Brain microvascular endothelial cell (primary cell): Measurements from ENCODE around the gene HS3ST1.

Experiments used
- DNase-seq: peaks from one replicate; pipeline ENCODE4 v3.0.0-alpha.2; 2020
- H3K27ac ChIP-seq: fragments of 250-450 bp; sonication (Bioruptor Pico); 2 replicates; pipeline ENCODE4 v1.5.1; 2020; ENCODE audit warnings: mild to moderate bottlenecking, moderate library complexity
- H3K27me3 ChIP-seq: fragments of 250-450 bp; sonication (Bioruptor Pico); replicated peaks from 2 replicates; pipeline ENCODE4 v1.5.1; 2020; ENCODE audit warnings: mild to moderate bottlenecking
- H3K36me3 ChIP-seq: fragments of 250-450 bp; sonication (Bioruptor Pico); replicated peaks from 2 replicates; pipeline ENCODE4 v1.5.1; 2020; ENCODE audit warnings: mild to moderate bottlenecking
- H3K4me3 ChIP-seq: 2 replicates; pipeline ENCODE4 v1.5.1; 2011; ENCODE audit warnings: low read depth, mild to moderate bottlenecking, control low read depth, low read length, moderate library complexity
- in situ Hi-C: cut with HindIII; loops from 2 replicates; pipeline ENCODE4 v1.10.0; 2017; ENCODE audit warnings: low sequenced_read_pairs, low pct_ligation_motif_present
- TF ChIP-seq, protein P1 (sequence below): IDR thresholded peaks from 2 replicates; pipeline ENCODE4 v1.5.1; 2011; ENCODE audit warnings: low read depth, mild to moderate bottlenecking, moderate library complexity, low read length, control low read depth, inconsistent platforms; ENCODE audit errors: missing control alignments

The HS3ST1 gene

DNA sequence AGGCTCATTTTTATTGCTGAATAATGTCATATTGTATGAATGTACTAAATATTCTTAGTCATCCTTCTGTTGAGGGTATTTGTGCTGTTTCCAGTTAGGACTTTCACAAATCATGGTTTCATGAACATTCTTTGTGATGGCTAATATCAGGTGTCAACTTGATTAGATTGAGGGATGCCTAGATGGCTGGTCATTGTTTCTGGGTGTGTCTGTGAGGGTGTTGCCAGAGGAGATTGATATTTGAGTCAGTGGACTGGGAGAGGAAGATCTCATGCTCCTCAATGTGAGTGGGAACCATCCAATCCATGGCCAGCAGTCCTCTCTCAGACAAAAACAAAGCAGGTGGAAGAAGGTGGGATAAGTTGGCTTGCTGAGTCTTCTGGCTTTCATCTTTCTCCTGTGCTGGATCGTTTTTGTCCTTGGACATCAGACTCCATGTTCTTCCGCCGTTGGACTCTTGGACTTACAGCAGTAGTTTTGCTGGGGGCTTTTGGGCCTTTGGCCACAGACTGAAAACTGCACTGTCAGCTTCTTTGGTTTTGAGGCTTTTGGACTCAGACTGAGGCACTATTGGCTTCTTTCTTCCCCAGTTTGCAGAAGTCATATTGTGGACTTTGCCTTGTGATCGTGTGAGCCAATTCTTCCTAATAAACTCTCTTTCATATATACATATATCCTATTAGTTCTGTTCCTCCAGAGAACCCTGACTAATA is 11.9 kb upstream of the HS3ST1 start:
- no peak for DNase-seq
- H3K27ac ChIP-seq, result no peak overlapping the region
- H3K4me3 ChIP-seq, result no peak overlapping the region
- H3K27me3 ChIP-seq, result no peaks in the 10 kb centered on the region
- in situ Hi-C loops, result no loop called here
- TF ChIP-seq, protein P1, sequence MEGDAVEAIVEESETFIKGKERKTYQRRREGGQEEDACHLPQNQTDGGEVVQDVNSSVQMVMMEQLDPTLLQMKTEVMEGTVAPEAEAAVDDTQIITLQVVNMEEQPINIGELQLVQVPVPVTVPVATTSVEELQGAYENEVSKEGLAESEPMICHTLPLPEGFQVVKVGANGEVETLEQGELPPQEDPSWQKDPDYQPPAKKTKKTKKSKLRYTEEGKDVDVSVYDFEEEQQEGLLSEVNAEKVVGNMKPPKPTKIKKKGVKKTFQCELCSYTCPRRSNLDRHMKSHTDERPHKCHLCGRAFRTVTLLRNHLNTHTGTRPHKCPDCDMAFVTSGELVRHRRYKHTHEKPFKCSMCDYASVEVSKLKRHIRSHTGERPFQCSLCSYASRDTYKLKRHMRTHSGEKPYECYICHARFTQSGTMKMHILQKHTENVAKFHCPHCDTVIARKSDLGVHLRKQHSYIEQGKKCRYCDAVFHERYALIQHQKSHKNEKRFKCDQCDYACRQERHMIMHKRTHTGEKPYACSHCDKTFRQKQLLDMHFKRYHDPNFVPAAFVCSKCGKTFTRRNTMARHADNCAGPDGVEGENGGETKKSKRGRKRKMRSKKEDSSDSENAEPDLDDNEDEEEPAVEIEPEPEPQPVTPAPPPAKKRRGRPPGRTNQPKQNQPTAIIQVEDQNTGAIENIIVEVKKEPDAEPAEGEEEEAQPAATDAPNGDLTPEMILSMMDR, result no peak
- no peaks in the 10 kb centered on the region for H3K36me3 ChIP-seq

DNA sequence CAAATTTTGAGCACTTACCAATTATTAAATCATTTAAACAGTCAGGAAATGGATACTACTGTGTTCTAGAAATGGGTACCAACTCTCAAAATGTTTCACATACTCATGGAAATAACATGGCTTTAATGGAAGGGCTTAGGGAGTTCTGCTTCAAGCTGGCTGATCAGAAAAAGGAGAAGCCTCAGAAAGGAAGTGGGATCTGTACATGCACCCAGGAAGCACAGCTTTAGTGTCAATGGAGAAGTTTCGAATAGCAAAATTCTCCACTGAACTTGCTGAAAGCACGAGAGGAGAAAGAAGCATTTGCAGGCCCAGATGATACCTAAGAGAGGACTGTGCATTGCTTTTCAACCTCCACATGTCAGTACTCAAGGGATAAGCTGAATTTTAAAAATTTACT is 11.1 kb upstream of the HS3ST1 start:
- H3K27me3 ChIP-seq, result no peaks in the 10 kb centered on the region
- H3K4me3 ChIP-seq, result no peak overlapping the region
- TF ChIP-seq, protein P1, result no peak
- no peaks in the 10 kb centered on the region for H3K36me3 ChIP-seq
- H3K27ac ChIP-seq, result no peak overlapping the region
- DNase-seq, result no peak
- in situ Hi-C loops, result no loop called here

DNA sequence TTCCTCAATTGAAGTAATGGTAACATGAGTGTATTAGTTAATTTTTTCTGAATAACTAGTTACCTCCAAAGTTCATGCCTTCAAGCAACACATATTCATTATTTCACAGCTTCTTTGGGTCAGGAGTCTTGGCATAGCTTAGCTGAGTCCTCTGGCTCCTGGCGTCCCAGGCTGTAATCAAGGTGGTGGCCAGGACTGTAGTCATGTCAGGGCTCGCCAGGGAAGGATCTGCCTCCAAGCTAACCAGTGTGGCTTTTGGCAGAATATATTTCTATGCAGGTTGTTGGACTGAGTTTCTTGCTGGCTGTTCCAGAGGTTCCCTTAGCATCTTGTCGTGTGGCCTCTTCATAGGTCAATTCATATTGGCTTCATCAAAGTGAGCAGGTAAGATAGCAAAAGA is 10.0 kb upstream of the HS3ST1 start:
- Histone ChIP-seq H3K36me3 (no peaks in the 10 kb centered on the region), H3K27ac (no peak overlapping the region), H3K27me3 (no peaks in the 10 kb centered on the region), H3K4me3 (no peak overlapping the region)
- TF ChIP-seq, protein P1, result no peak
- in situ Hi-C loops, result no loop called here
- no peak for DNase-seq

DNA sequence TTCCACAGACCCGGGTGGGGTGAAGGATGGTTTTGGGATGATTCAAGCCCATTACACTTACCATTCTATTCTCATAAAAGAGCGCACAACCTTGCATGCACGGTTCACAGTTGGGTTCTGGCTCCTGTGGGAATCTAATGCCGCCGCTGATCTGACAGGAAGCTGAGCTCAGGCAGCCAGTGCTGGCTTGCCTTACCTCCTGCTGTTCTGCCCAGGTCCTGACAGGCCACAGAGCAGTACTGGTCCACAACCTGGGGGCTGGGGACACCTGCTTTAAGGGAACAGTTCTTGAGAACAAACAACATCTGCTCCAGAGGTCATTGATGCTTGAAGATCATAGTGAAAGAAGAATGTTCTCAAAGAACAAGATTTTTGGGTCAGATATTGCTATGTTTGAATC is 8.0 kb upstream of the HS3ST1 start:
- H3K27ac ChIP-seq, result no peak overlapping the region
- H3K27me3 ChIP-seq, result no peaks in the 10 kb centered on the region
- TF ChIP-seq, protein P1, result no peak
- no peak for DNase-seq
- in situ Hi-C loops, result no loop called here
- H3K36me3 ChIP-seq, result no peaks in the 10 kb centered on the region
- H3K4me3 ChIP-seq, result no peak overlapping the region

DNA sequence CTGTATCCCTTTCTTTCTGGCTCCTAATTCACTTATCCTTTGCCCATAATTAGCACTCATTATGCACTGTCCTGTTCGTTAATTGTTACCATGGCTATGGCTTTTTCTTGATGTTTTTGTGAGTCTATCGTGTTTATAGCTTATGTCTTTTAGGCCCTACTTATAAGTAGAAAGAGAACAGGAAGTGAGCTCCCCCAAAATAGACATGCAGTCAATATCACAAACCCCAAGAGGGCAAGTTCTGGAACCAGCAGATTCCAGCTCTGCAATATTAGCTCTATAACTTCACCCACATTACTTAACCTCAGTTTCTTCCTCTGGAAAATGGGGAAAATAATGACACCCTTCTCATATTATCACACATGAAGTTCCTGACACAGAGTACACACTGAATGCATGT is 7.4 kb upstream of the HS3ST1 start:
- H3K27me3 ChIP-seq, result no peaks in the 10 kb centered on the region
- no peak overlapping the region for H3K27ac ChIP-seq
- H3K4me3 ChIP-seq, result no peak overlapping the region
- in situ Hi-C loops, result no loop called here
- no peaks in the 10 kb centered on the region for H3K36me3 ChIP-seq
- TF ChIP-seq, protein P1, result no peak
- DNase-seq, result no peak

DNA sequence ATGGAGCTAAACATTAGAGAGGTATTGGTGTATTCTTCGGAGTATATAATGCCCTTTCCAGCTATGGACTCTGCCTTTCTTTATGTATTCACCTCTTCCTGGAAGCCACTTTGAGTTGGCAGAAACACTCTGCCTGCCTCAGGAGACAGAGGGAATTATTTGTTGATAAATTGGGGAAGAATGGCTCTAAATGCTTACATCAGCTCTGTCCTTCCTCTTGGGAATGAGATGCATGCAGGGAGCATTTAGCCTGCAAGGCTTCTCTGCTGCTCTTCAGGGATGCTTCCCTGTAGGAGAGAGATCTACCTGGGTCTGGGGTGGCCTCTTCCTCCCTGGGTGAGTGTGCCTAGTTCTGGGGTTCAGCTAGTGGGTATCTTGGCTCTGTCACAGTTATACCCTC is 6.9 kb upstream of the HS3ST1 start:
- Histone ChIP-seq H3K27ac (no peak overlapping the region), H3K27me3 (no peaks in the 10 kb centered on the region), H3K4me3 (no peak overlapping the region), H3K36me3 (no peaks in the 10 kb centered on the region)
- in situ Hi-C loops, result no loop called here
- no peak for DNase-seq
- TF ChIP-seq, protein P1, result no peak
